Prostate gland (tissue), 2 donors: ENCODE data around the gene GLP2R. TPM values are rescaled to one million over a fixed set of nuclear protein-coding genes. Genes with fewer than 3 reads are reported as not detected.

Experiments used
- DNase-seq: peaks from one replicate; pipeline ENCODE4 v3.0.0-alpha.2; 2019; ENCODE audit warnings: low spot score
- H3K27ac ChIP-seq, 2 donors: fragments of 200-600 bp; sonication (generic); 2 replicates each; pipeline ENCODE4 v1.5.1; 2017 to 2019
- H3K27me3 ChIP-seq: fragments of 200-600 bp; sonication (generic); replicated peaks from 2 replicates; pipeline ENCODE4 v1.5.1; 2019; ENCODE audit not compliant: insufficient read depth
- H3K36me3 ChIP-seq, 2 donors: fragments of 200-600 bp; sonication (generic); 1 replicate in 1 of 2; 2 replicates in 1 of 2; pipeline versions ENCODE4 v1.5.1 to v1.8.1; 2017 to 2019
- H3K4me1 ChIP-seq: fragments of 200-600 bp; sonication (generic); replicated peaks from 2 replicates; pipeline ENCODE4 v1.5.1; 2019
- H3K4me3 ChIP-seq, 2 donors: fragments of 200-600 bp; sonication (generic); 2 replicates each; pipeline ENCODE4 v1.5.1; 2017 to 2019
- H3K9me3 ChIP-seq: fragments of 200-600 bp; sonication (generic); 2 replicates; pipeline ENCODE4 v1.5.1; 2017
- POLR2A ChIP-seq: fragments of 450-650 bp; IDR thresholded peaks from one replicate; pipeline ENCODE4 v1.6.1; 2016; ENCODE audit warnings: antibody characterized with exemption, mild to moderate bottlenecking
- POLR2AphosphoS5 ChIP-seq: sonication (generic); formaldehyde crosslinking; IDR thresholded peaks from one replicate; pipeline ENCODE4 v1.6.1; 2017; ENCODE audit warnings: antibody characterized with exemption
- WGBS: methylation state at CpG from one replicate; pipeline ENCODE4 v1.1.5; 2018; 5-methylcytosine and 5-hydroxymethylcytosine counted together
- intact Hi-C: fragments of 100-400 bp; cut with DNase I; formaldehyde crosslinking; loops from one replicate; pipeline ENCODE4 v1.14.2; 2022
- total RNA-seq, 2 donors: library from RNA; depleted of rRNA; stranded (reverse); fragments of >200 nt; gene quantifications; one replicate each; pipeline ENCODE4 v1.1.0, GENCODE V29; 2016
- TF ChIP-seq, protein P1 (sequence below), 4 experiments: fragments of 200-600 bp in 2 of 4; fragments of 450-650 bp in 2 of 4; sonication (generic) in 2 of 4; IDR thresholded peaks; 1 replicate in 3 of 4; 2 replicates in 1 of 4; pipeline ENCODE4 v1.5.1; 2016 to 2019; ENCODE audit warnings: antibody characterized with exemption in 4 of 4, mild to moderate bottlenecking in 2 of 4, moderate library complexity in 2 of 4

GLP2R gene
- total RNA-seq, 2 donors from 2014 or later, result 0.34 to 1.5 TPM

DNA sequence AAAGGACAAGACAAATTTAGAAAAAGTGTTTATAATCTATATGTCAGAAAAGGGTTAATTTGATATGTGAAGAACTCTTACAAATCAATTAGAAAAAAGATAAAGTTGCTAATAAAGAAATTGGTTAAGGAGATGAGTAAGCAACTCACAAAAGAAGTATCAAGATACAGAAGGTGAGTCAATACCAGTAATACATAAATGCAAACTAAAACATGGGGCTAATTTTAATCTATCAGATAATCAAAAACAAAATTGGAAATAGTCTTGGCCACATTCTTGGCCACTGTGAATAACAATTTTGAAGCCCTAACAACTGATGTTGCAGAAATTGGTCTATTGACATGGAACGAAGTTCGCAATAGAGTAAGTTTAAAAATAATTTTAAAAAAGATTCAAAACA lies 41.2 kb upstream of the GLP2R start:
- 93% methylated on average over 2 of the region's 2 CpGs for WGBS
- intact Hi-C loops, result no loop called here
- no peak for DNase-seq

DNA sequence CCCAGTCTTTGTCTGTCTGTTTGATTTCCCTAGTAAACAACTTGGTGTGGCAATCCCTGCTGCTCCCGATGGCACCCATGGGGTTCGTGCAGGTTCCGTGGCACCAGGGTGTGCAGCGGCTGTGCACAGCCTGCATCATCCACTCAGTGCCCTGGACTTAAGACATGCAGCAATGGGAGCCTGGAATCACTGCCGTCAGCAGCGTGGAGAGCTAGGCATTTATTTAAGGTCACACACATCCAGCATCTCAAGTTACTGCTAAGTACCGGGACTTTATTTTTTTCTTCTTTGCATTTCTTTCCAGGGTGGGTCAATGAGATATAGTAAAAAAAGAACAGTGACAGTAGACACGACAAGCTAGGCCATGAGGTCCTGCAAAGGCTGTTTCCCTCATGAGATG lies 37.1 kb upstream of the GLP2R start:
- H3K27me3 ChIP-seq, result no peaks in the 10 kb centered on the region
- intact Hi-C loops, result no loop called here
- DNase-seq, result no peak
- H3K4me1 ChIP-seq, result no peaks in the 10 kb centered on the region
- no peak overlapping the region for H3K27ac ChIP-seq
- H3K36me3 ChIP-seq, result no peaks in the 10 kb centered on the region
- WGBS, result 77% methylated on average over 8 of the region's 8 CpGs
- TF ChIP-seq, protein P1, sequence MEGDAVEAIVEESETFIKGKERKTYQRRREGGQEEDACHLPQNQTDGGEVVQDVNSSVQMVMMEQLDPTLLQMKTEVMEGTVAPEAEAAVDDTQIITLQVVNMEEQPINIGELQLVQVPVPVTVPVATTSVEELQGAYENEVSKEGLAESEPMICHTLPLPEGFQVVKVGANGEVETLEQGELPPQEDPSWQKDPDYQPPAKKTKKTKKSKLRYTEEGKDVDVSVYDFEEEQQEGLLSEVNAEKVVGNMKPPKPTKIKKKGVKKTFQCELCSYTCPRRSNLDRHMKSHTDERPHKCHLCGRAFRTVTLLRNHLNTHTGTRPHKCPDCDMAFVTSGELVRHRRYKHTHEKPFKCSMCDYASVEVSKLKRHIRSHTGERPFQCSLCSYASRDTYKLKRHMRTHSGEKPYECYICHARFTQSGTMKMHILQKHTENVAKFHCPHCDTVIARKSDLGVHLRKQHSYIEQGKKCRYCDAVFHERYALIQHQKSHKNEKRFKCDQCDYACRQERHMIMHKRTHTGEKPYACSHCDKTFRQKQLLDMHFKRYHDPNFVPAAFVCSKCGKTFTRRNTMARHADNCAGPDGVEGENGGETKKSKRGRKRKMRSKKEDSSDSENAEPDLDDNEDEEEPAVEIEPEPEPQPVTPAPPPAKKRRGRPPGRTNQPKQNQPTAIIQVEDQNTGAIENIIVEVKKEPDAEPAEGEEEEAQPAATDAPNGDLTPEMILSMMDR (IDR thresholded peaks at IDR 0.05), result no peak
- TF ChIP-seq POLR2AphosphoS5 (no peak), POLR2A (no peak)
- H3K4me3 ChIP-seq, result no peak overlapping the region
- no peaks in the 10 kb centered on the region for H3K9me3 ChIP-seq

More for the DNA sequence above, 41.2 kb upstream of the GLP2R start:
- no peak overlapping the region for H3K27ac ChIP-seq
- no peaks in the 10 kb centered on the region for H3K9me3 ChIP-seq
- H3K27me3 ChIP-seq, result no peaks in the 10 kb centered on the region
- H3K4me1 ChIP-seq, result no peaks in the 10 kb centered on the region
- H3K36me3 ChIP-seq, result no peaks in the 10 kb centered on the region
- H3K4me3 ChIP-seq, result no peak overlapping the region
- TF ChIP-seq, protein P1 (IDR thresholded peaks at IDR 0.05), result no peak
- TF ChIP-seq POLR2A (no peak), POLR2AphosphoS5 (no peak)

DNA sequence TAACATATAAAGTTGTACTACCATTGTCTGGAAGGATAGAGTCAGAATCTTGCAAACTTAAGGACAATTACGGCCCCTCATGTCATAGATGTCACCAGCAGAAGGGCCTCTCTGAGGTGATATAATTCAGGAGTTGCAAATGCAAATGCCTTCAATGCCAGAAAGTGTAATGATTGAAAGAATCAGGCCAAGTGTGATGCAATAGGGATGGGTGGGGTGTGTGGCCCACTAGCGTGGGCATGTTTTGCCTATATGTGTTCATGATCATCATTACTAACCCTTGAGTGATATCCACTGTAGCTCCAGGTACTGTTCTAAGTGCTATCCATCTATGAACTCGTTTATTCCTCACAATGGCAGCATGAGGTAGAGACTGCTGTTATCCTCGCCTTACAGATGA lies 35.4 kb upstream of the GLP2R start:
- H3K4me1 ChIP-seq, result no peaks in the 10 kb centered on the region
- no peaks in the 10 kb centered on the region for H3K27me3 ChIP-seq
- no peaks in the 10 kb centered on the region for H3K9me3 ChIP-seq
- intact Hi-C loops, result no loop called here
- no peaks in the 10 kb centered on the region for H3K36me3 ChIP-seq
- 90% methylated on average over 4 of the region's 4 CpGs for WGBS
- no peak overlapping the region for H3K27ac ChIP-seq
- TF ChIP-seq, protein P1 (IDR thresholded peaks at IDR 0.05), result no peak
- TF ChIP-seq POLR2A (no peak), POLR2AphosphoS5 (no peak)
- DNase-seq, result no peak
- no peak overlapping the region for H3K4me3 ChIP-seq

DNA sequence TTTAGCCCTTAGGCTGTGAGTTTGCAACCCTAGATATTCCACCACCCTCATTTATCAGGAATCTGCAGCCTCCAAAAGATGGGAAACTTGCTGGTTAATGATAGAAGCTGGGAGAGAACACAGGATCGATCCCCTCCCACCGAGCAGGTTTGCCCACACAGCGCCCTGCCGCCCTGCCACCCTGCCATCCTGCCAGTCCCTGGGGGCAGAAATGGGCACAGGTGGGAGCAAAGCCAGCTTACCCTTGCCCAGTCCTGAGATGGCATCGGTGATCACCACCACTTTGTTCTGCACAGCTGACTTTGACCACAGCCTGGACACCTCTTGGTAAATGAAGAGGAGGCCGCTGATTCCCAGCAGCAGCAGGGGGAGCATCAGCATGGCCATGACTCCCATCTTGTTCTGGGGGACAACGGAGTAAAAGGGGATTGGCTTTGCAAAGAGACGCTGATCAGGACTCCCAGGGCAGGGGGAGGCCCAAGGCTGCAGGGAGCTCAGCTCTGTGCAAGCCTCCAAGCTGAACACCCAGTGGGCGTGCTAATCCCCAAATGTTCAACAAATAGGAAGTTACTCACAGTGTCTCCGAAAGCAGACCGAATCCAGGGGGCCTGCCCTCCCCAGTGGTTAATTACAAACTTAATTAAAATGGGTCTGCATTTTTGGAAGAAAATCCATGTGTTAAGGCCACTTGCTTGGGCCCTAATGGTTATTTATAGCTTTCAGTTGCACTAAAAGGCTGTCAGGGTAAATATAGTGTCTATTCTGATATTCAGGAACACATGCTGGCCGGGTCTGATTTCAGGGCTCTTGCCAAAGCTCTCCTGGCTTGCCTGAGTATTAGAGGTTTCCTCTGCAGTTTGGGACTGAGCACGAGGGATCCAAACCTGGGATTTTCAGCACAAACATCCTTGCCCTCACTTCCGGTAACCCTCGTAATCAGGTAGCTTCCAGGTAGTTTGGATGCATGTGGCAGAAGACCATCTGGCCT lies 34.5 kb upstream of the GLP2R start, which contains the start of gene DHRS7C:
TSS of gene DHRS7C (minus strand) at position 704 of the 988 bp plus-strand sequence. CDS start at position 396, 308 bp downstream.
- 66% methylated on average over 15 of the region's 15 CpGs for WGBS
- Histone ChIP-seq H3K36me3 (no peaks in the 10 kb centered on the region), H3K9me3 (no peaks in the 10 kb centered on the region), H3K27me3 (no peaks in the 10 kb centered on the region), H3K27ac (no peak within 1 kb of the TSS), H3K4me3 (no peak within 1 kb of the TSS), H3K4me1 (no peaks in the 10 kb centered on the region)
- DNase-seq, result no peak
- intact Hi-C loops, result no loop called here
- TF ChIP-seq POLR2AphosphoS5 (no peak), POLR2A (no peak)
- TF ChIP-seq, protein P1 (IDR thresholded peaks at IDR 0.05), result no peak
